ENCODE measurements around the gene CARD10. TPM values are rescaled to one million over a fixed set of nuclear protein-coding genes. Genes with fewer than 3 reads are reported as not detected.

CARD10 gene
- total and polyA plus RNA-seq, 2 of the 13 experiments (the other 11 are each of a cell fraction or from before 2014, with no cell fraction given) = 35.2 to 55.8 TPM

GRCh38 chr22:37566903-37567798 is 47.9 kb upstream of the CARD10 start (continued):
- TF ChIP-seq ZNF569 (CRISPR knock-in tag; IDR thresholded peaks at IDR 0.05; ENCODE audit: borderline replicate concordance) = no peak
- TF ChIP-seq AHR (CRISPR knock-in tag; IDR thresholded peaks at IDR 0.05) = 0 out of 2 replicates have a peak, but pooled peaks have one; percentile 53
- TF ChIP-seq HOXA9 (CRISPR knock-in tag; IDR thresholded peaks at IDR 0.05; ENCODE audit: borderline replicate concordance) = no peak
- TF ChIP-seq, protein P1, sequence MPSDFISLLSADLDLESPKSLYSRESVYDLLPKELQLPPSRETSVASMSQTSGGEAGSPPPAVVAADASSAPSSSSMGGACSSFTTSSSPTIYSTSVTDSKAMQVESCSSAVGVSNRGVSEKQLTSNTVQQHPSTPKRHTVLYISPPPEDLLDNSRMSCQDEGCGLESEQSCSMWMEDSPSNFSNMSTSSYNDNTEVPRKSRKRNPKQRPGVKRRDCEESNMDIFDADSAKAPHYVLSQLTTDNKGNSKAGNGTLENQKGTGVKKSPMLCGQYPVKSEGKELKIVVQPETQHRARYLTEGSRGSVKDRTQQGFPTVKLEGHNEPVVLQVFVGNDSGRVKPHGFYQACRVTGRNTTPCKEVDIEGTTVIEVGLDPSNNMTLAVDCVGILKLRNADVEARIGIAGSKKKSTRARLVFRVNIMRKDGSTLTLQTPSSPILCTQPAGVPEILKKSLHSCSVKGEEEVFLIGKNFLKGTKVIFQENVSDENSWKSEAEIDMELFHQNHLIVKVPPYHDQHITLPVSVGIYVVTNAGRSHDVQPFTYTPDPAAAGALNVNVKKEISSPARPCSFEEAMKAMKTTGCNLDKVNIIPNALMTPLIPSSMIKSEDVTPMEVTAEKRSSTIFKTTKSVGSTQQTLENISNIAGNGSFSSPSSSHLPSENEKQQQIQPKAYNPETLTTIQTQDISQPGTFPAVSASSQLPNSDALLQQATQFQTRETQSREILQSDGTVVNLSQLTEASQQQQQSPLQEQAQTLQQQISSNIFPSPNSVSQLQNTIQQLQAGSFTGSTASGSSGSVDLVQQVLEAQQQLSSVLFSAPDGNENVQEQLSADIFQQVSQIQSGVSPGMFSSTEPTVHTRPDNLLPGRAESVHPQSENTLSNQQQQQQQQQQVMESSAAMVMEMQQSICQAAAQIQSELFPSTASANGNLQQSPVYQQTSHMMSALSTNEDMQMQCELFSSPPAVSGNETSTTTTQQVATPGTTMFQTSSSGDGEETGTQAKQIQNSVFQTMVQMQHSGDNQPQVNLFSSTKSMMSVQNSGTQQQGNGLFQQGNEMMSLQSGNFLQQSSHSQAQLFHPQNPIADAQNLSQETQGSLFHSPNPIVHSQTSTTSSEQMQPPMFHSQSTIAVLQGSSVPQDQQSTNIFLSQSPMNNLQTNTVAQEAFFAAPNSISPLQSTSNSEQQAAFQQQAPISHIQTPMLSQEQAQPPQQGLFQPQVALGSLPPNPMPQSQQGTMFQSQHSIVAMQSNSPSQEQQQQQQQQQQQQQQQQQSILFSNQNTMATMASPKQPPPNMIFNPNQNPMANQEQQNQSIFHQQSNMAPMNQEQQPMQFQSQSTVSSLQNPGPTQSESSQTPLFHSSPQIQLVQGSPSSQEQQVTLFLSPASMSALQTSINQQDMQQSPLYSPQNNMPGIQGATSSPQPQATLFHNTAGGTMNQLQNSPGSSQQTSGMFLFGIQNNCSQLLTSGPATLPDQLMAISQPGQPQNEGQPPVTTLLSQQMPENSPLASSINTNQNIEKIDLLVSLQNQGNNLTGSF (CRISPR knock-in tag; IDR thresholded peaks at IDR 0.05) = no peak; the same call in 1 of the 2 replicates
- no peak for TF ChIP-seq KIAA2018 (CRISPR knock-in tag; IDR thresholded peaks at IDR 0.05; ENCODE audit: borderline replicate concordance)
- TF ChIP-seq, protein P2, sequence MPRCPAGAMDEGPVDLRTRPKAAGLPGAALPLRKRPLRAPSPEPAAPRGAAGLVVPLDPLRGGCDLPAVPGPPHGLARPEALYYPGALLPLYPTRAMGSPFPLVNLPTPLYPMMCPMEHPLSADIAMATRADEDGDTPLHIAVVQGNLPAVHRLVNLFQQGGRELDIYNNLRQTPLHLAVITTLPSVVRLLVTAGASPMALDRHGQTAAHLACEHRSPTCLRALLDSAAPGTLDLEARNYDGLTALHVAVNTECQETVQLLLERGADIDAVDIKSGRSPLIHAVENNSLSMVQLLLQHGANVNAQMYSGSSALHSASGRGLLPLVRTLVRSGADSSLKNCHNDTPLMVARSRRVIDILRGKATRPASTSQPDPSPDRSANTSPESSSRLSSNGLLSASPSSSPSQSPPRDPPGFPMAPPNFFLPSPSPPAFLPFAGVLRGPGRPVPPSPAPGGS (CRISPR knock-in tag; IDR thresholded peaks at IDR 0.05) = no peak
- no peak for TF ChIP-seq FOSL1 (CRISPR knock-in tag; IDR thresholded peaks at IDR 0.05; ENCODE audit: borderline replicate concordance)
- TF ChIP-seq, protein P3, sequence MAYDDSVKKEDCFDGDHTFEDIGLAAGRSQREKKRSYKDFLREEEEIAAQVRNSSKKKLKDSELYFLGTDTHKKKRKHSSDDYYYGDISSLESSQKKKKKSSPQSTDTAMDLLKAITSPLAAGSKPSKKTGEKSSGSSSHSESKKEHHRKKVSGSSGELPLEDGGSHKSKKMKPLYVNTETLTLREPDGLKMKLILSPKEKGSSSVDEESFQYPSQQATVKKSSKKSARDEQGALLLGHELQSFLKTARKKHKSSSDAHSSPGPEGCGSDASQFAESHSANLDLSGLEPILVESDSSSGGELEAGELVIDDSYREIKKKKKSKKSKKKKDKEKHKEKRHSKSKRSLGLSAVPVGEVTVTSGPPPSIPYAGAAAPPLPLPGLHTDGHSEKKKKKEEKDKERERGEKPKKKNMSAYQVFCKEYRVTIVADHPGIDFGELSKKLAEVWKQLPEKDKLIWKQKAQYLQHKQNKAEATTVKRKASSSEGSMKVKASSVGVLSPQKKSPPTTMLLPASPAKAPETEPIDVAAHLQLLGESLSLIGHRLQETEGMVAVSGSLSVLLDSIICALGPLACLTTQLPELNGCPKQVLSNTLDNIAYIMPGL (CRISPR knock-in tag; IDR thresholded peaks at IDR 0.05; ENCODE audit: borderline replicate concordance in 1 of 2, low read depth in 1 of 2) = 0 out of 4 replicates have a peak, but pooled peaks have one; percentile 32 to 41
- TF ChIP-seq ZNF335 (CRISPR knock-in tag; IDR thresholded peaks at IDR 0.05) = no peak
- no peak for TF ChIP-seq ZKSCAN8 (CRISPR knock-in tag; IDR thresholded peaks at IDR 0.05; ENCODE audit: borderline replicate concordance)

Data from HepG2 (cell line).